ENCODE results near the gene ZNF850. TPM values are rescaled to one million over a fixed set of nuclear protein-coding genes. Genes with fewer than 3 reads are reported as not detected.

ZNF850 gene
- total and polyA plus RNA-seq, 2 of the 13 experiments (the other 11 are each of a cell fraction or from before 2014, with no cell fraction given), result 0.78 to 6.6 TPM

DNA sequence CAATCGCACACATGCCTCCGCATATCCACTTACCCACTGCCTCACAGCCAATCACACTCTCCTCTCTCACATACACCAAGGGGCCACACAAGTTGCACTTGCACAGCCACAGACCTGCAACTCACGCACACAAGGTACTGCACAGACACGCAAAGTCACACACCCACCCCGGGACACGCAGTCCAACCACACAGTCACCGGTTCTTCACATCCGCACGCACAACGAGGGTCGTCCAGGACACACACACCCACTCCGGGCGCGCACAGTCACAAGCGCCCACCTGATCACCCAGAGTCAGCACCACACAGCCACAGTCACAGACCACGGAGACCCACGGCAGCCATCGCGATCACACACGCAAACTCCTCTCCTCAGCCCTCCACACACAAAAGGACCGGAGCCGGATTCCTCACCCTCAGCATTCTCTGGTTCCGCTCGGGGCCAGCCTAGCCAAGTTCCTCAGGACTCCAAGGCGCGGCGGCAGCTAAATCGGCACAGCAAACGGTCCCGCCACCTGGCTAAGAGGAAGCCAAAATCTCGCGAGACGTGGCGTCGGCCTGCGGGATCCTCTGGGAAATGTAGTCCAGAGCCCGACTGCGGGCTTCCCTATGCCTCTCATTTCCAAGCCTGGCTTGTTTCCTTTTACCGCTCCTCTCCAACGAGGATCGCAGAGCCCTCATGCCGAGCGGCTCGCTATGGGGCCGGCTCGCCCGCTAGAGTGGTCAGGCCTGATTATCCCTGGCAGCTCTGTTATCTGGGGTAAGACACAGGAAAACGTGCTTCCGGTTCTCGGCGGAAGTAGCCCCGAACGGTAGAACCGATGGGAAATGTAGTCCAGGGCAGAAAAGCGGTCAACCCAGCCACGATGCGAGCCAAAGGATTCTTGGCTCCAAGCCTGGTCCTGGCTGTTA, at the start of gene ZNF850 (continued):
- TF ChIP-seq ARID5B (CRISPR knock-in tag; IDR thresholded peaks at IDR 0.05) (0 out of 2 replicates have a peak, but pooled peaks have one; percentile 9), ZNF605 (CRISPR knock-in tag; IDR thresholded peaks at IDR 0.05) (no peak), MXD4 (CRISPR knock-in tag; IDR thresholded peaks at IDR 0.05) (peak; percentile 58; the same call in 1 of the 2 replicates), NFYB (CRISPR knock-in tag; IDR thresholded peaks at IDR 0.05) (peak; percentile 3), SMARCE1 (IDR thresholded peaks at IDR 0.05; ENCODE audit: borderline replicate concordance) (no peak), SUZ12 (IDR thresholded peaks at IDR 0.05; ENCODE audit: low read depth, low read length) (peak; percentile 41; the same call in 1 of the 2 replicates), ZNF460 (CRISPR knock-in tag; IDR thresholded peaks at IDR 0.05; ENCODE audit: borderline replicate concordance) (no peak), PCBP2 (optimal IDR thresholded peaks at IDR 0.05; ENCODE audit: low read depth, low read length, poor library complexity, severe bottlenecking) (no peak), DMTF1 (CRISPR knock-in tag; IDR thresholded peaks at IDR 0.05) (no peak), SIN3B (IDR thresholded peaks at IDR 0.05; ENCODE audit: low read length) (no peak)
- TF ChIP-seq, protein P1, sequence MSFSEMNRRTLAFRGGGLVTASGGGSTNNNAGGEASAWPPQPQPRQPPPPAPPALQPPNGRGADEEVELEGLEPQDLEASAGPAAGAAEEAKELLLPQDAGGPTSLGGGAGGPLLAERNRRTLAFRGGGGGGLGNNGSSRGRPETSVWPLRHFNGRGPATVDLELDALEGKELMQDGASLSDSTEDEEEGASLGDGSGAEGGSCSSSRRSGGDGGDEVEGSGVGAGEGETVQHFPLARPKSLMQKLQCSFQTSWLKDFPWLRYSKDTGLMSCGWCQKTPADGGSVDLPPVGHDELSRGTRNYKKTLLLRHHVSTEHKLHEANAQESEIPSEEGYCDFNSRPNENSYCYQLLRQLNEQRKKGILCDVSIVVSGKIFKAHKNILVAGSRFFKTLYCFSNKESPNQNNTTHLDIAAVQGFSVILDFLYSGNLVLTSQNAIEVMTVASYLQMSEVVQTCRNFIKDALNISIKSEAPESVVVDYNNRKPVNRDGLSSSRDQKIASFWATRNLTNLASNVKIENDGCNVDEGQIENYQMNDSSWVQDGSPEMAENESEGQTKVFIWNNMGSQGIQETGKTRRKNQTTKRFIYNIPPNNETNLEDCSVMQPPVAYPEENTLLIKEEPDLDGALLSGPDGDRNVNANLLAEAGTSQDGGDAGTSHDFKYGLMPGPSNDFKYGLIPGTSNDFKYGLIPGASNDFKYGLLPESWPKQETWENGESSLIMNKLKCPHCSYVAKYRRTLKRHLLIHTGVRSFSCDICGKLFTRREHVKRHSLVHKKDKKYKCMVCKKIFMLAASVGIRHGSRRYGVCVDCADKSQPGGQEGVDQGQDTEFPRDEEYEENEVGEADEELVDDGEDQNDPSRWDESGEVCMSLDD (CRISPR knock-in tag; IDR thresholded peaks at IDR 0.05; ENCODE audit: borderline replicate concordance), result no peak
- TF ChIP-seq, protein P2, sequence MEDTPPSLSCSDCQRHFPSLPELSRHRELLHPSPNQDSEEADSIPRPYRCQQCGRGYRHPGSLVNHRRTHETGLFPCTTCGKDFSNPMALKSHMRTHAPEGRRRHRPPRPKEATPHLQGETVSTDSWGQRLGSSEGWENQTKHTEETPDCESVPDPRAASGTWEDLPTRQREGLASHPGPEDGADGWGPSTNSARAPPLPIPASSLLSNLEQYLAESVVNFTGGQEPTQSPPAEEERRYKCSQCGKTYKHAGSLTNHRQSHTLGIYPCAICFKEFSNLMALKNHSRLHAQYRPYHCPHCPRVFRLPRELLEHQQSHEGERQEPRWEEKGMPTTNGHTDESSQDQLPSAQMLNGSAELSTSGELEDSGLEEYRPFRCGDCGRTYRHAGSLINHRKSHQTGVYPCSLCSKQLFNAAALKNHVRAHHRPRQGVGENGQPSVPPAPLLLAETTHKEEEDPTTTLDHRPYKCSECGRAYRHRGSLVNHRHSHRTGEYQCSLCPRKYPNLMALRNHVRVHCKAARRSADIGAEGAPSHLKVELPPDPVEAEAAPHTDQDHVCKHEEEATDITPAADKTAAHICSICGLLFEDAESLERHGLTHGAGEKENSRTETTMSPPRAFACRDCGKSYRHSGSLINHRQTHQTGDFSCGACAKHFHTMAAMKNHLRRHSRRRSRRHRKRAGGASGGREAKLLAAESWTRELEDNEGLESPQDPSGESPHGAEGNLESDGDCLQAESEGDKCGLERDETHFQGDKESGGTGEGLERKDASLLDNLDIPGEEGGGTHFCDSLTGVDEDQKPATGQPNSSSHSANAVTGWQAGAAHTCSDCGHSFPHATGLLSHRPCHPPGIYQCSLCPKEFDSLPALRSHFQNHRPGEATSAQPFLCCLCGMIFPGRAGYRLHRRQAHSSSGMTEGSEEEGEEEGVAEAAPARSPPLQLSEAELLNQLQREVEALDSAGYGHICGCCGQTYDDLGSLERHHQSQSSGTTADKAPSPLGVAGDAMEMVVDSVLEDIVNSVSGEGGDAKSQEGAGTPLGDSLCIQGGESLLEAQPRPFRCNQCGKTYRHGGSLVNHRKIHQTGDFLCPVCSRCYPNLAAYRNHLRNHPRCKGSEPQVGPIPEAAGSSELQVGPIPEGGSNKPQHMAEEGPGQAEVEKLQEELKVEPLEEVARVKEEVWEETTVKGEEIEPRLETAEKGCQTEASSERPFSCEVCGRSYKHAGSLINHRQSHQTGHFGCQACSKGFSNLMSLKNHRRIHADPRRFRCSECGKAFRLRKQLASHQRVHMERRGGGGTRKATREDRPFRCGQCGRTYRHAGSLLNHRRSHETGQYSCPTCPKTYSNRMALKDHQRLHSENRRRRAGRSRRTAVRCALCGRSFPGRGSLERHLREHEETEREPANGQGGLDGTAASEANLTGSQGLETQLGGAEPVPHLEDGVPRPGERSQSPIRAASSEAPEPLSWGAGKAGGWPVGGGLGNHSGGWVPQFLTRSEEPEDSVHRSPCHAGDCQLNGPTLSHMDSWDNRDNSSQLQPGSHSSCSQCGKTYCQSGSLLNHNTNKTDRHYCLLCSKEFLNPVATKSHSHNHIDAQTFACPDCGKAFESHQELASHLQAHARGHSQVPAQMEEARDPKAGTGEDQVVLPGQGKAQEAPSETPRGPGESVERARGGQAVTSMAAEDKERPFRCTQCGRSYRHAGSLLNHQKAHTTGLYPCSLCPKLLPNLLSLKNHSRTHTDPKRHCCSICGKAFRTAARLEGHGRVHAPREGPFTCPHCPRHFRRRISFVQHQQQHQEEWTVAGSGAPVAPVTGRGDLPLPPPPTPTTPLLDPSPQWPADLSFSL (CRISPR knock-in tag; IDR thresholded peaks at IDR 0.05), result peak; percentile 77; the same call in 1 of the 2 replicates
